HepG2 (cell line): Measurements from ENCODE around the gene SLC22A14. TPM values are rescaled to one million over a fixed set of nuclear protein-coding genes. Genes with fewer than 3 reads are reported as not detected.
A peak's percentile ranks its signal among the peaks of the same experiment; 100 is the strongest.

ENCODE experiments used
- ATAC-seq: fragments of 200-7000 bp; cut with Tn5 transposase; 3 replicates; pipeline ENCODE4 v1.9.1; 2020; ENCODE audit warnings: mild to moderate bottlenecking, moderate library complexity
- BruUV-seq: library from RNA; stranded (reverse); fragments of 400-500 nt; replicated peaks from 2 replicates; lab custom pipeline; 2021; lab: Mats Ljungman, UMichigan
- CTCF ChIA-PET: fragments of 300-600 bp; formaldehyde crosslinking; extraction: SDS; loops from one replicate; lab custom pipeline; 2021; ENCODE audit warnings: low total read pairs, inconsistent platforms, low intra/inter-chr PET ratio; lab: Yijun Ruan, JAX
- POLR2A ChIA-PET: fragments of 350-600 bp; sonication (Branson Sonifier 250); formaldehyde crosslinking; loops from one replicate; lab custom pipeline; 2020; ENCODE audit warnings: antibody characterized with exemption, inconsistent platforms; lab: Yijun Ruan, JAX
- DNase-seq: peaks from one replicate; pipeline ENCODE4 v3.0.0-alpha.2; 2015; ENCODE audit warnings: low spot score
- FAIRE-seq: peaks from 3 replicates; lab custom pipeline; 2011; peaks lifted over from hg19 to GRCh38; lab: Jason Lieb, UNC
- H2AFZ ChIP-seq: one replicate; pipeline ENCODE4 v1.6.1; 2011; ENCODE audit warnings: low read length, inconsistent platforms
- H3K27ac ChIP-seq: fragments of 300-600 bp; 3 replicates; pipeline ENCODE4 v1.8.0; 2011; ENCODE audit warnings: mixed run types, mild to moderate bottlenecking, mixed read lengths, low read length, inconsistent platforms; ENCODE audit not compliant: insufficient read depth; ENCODE audit errors: extremely low read length
- H3K27me3 ChIP-seq, 2 experiments: fragments of 200-600 bp in 1 of 2; 2 replicates in 1 of 2; 3 replicates in 1 of 2; pipeline versions ENCODE4 v1.6.0 to v1.8.0; 2011; ENCODE audit warnings: low read length in 2 of 2, mild to moderate bottlenecking in 2 of 2, moderate library complexity in 2 of 2, inconsistent platforms in 1 of 2; ENCODE audit not compliant: insufficient read depth in 2 of 2, control insufficient read depth in 1 of 2
- H3K36me3 ChIP-seq, 2 experiments: fragments of 200-600 bp in 1 of 2; replicated peaks in 1 of 2; 2 replicates in 1 of 2; 3 replicates in 1 of 2; pipeline versions ENCODE4 v1.5.1 to v1.8.0; 2011; ENCODE audit warnings: low read length in 2 of 2, inconsistent platforms in 1 of 2; ENCODE audit not compliant: insufficient read depth in 2 of 2, control insufficient read depth in 1 of 2
- H3K4me1 ChIP-seq: 2 replicates; pipeline ENCODE4 v1.5.1; 2012; ENCODE audit warnings: low read length, inconsistent platforms; ENCODE audit not compliant: insufficient read depth
- H3K4me2 ChIP-seq: 2 replicates; pipeline ENCODE4 v1.6.0; 2011; ENCODE audit warnings: low read depth, low read length, inconsistent platforms
- H3K4me3 ChIP-seq, 3 experiments: fragments of 200-600 bp in 1 of 3; sonication (generic), shearing (Covaris generic) in 1 of 3; replicated peaks in 1 of 3; 2 replicates each; pipeline ENCODE4 v1.5.1; 2011 to 2016; ENCODE audit warnings: low read length in 3 of 3, inconsistent platforms in 2 of 3, low read depth in 2 of 3, mild to moderate bottlenecking in 2 of 3, control low read depth in 1 of 3, mixed read lengths in 1 of 3; ENCODE audit not compliant: insufficient read depth in 1 of 3
- H3K79me2 ChIP-seq: one replicate; pipeline ENCODE4 v1.6.1; 2011; ENCODE audit warnings: low read length, inconsistent platforms; ENCODE audit not compliant: insufficient read depth
- H3K9ac ChIP-seq: 2 replicates; pipeline ENCODE4 v1.6.0; 2011; ENCODE audit warnings: mild to moderate bottlenecking, low read depth, low read length, inconsistent platforms; ENCODE audit not compliant: insufficient read depth
- H3K9me3 ChIP-seq: 2 replicates; pipeline ENCODE4 v1.5.1; 2012; ENCODE audit warnings: mild to moderate bottlenecking, low read length
- H4K20me1 ChIP-seq: 2 replicates; pipeline ENCODE4 v1.6.0; 2011; ENCODE audit warnings: inconsistent platforms, mild to moderate bottlenecking, low read length, moderate library complexity; ENCODE audit not compliant: insufficient read depth
- AGO2 ChIP-seq: fragments of 200-400 bp; formaldehyde crosslinking; optimal IDR thresholded peaks from 2 replicates; pipeline ENCODE3; 2017; ENCODE audit warnings: mild to moderate bottlenecking, low read depth, low read length, moderate library complexity
- IRX3 ChIP-seq: sonication (generic); formaldehyde crosslinking; IDR thresholded peaks from 2 replicates; pipeline ENCODE4 v1.8.1; 2023; ENCODE audit warnings: mild to moderate bottlenecking, low read depth, missing genetic modification reagents, borderline replicate concordance
- ZBTB38 ChIP-seq: sonication (generic); formaldehyde crosslinking; IDR thresholded peaks from 2 replicates; pipeline ENCODE4 v1.5.1; 2020; ENCODE audit warnings: mild to moderate bottlenecking, missing genetic modification reagents
- ZNF746 ChIP-seq: sonication (generic); formaldehyde crosslinking; IDR thresholded peaks from 2 replicates; pipeline ENCODE4 v1.8.0; 2022; ENCODE audit warnings: mild to moderate bottlenecking, missing genetic modification reagents
- WGBS: methylation state at CpG from one replicate; pipeline ENCODE4 v1.1.6; 2017; ENCODE audit warnings: low lambda C conversion rate; 5-methylcytosine and 5-hydroxymethylcytosine counted together
- in situ Hi-C: cut with HindIII; loops from 2 replicates; pipeline ENCODE4 v1.10.0; 2017; ENCODE audit warnings: low pct_unique_long_range_greater_than_20kb; ENCODE audit not compliant: extremely low pct_ligation_motif_present
- intact Hi-C: fragments of 100-400 bp; cut with micrococcal nuclease; formaldehyde crosslinking; loops from one replicate; pipeline ENCODE4 v1.10.0; 2022; ENCODE audit not compliant: unreplicated experiment
- polyA plus RNA-seq, 8 experiments: library from polyadenylated mRNA; depleted of rRNA in 3 of 8; stranded (reverse) in 7 of 8; unstranded in 1 of 8; fragments of >200 nt; fragmentation: Illumina TruSeq in 4 of 8; extraction: Trizol in 4 of 8; gene quantifications; 2 replicates each; pipeline versions ENCODE4 v1.2.1 to v1.2.3, GENCODE V29; 2011 to 2016; ENCODE audit warnings: low read depth in 4 of 8, missing spikeins in 1 of 8, mixed read lengths in 1 of 8; ENCODE audit not compliant: insufficient read depth in 1 of 8
- total RNA-seq, 5 experiments: library from RNA; depleted of rRNA; stranded (reverse); fragments of >200 nt; fragmentation: Illumina TruSeq; extraction: Trizol; gene quantifications; 2 replicates each; pipeline ENCODE4 v1.2.3, GENCODE V29; 2016; ENCODE audit warnings: low read depth in 1 of 5
- TF ChIP-seq, protein P1 (sequence below): sonication (generic); formaldehyde crosslinking; IDR thresholded peaks from 2 replicates; pipeline ENCODE4 v1.4.0; 2020; ENCODE audit warnings: missing genetic modification reagents
- TF ChIP-seq, protein P2 (sequence below): sonication (generic); formaldehyde crosslinking; IDR thresholded peaks from 2 replicates; pipeline ENCODE4 v1.5.1; 2020; ENCODE audit warnings: mild to moderate bottlenecking, moderate library complexity, missing genetic modification reagents

Gene SLC22A14
- total and polyA plus RNA-seq, 2 of the 13 experiments (the other 11 are each of a cell fraction or from before 2014, with no cell fraction given), result 0.03 TPM; not detected in 1

DNA sequence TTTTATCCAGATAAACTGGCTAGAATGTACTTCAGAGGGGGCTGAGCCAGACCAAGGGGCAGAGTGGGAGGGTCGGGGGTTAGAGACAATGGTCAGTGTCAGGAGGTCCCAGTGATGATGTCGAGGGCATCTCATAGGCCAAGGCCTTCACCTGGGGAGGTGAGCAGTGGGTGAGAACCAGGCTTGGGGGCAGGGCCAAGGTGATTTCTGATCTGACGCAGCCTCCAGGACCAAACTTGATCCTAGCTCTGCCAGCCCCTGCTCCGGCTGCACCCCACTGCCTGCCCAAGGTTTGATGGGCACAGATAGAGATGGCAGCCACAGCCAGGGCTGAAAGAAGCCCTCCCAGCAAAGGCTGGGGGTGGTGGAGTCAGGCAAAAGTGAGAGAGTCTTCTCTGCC, 79.4 kb downstream of the SLC22A14 start:
- Histone ChIP-seq H4K20me1 (peaks cover 4% of the 10 kb centered on the region; the same call in 1 of the 2 replicates), H3K9me3 (no peaks in the 10 kb centered on the region), H2AFZ (no peak overlapping the region), H3K79me2 (peaks cover 16% of the 10 kb centered on the region), H3K4me2 (no peak overlapping the region), H3K9ac (no peak overlapping the region), H3K36me3 (peaks cover 33 to 74% of the 10 kb centered on the region in 2 experiments), H3K4me3 (no peak overlapping the region), H3K27ac (no peak overlapping the region), H3K27me3 (no peaks in the 10 kb centered on the region), H3K4me1 (no peaks in the 10 kb centered on the region)
- DNase-seq (no peak), FAIRE-seq (no peak), ATAC-seq (no peak)
- ChIA-PET CTCF (no interaction called here), POLR2A (no interaction called here)
- BruUV-seq, result no TSS peak
- no peak for TF ChIP-seq ZBTB38 (CRISPR knock-in tag)
- TF ChIP-seq, protein P1, sequence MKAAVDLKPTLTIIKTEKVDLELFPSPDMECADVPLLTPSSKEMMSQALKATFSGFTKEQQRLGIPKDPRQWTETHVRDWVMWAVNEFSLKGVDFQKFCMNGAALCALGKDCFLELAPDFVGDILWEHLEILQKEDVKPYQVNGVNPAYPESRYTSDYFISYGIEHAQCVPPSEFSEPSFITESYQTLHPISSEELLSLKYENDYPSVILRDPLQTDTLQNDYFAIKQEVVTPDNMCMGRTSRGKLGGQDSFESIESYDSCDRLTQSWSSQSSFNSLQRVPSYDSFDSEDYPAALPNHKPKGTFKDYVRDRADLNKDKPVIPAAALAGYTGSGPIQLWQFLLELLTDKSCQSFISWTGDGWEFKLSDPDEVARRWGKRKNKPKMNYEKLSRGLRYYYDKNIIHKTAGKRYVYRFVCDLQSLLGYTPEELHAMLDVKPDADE (CRISPR knock-in tag), result no peak
- TF ChIP-seq, protein P2, sequence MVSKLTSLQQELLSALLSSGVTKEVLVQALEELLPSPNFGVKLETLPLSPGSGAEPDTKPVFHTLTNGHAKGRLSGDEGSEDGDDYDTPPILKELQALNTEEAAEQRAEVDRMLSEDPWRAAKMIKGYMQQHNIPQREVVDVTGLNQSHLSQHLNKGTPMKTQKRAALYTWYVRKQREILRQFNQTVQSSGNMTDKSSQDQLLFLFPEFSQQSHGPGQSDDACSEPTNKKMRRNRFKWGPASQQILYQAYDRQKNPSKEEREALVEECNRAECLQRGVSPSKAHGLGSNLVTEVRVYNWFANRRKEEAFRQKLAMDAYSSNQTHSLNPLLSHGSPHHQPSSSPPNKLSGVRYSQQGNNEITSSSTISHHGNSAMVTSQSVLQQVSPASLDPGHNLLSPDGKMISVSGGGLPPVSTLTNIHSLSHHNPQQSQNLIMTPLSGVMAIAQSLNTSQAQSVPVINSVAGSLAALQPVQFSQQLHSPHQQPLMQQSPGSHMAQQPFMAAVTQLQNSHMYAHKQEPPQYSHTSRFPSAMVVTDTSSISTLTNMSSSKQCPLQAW (CRISPR knock-in tag), result no peak
- TF ChIP-seq IRX3 (CRISPR knock-in tag), result no peak
- TF ChIP-seq ZNF746 (CRISPR knock-in tag), result no peak
- peak; percentile 23 for TF ChIP-seq AGO2
- in situ Hi-C loops, result no loop called here
- WGBS, result 100% methylated on average over 2 of the region's 4 CpGs
- intact Hi-C loops, result no loop called here
